Measurements from ENCODE around the gene STBD1.

Gene STBD1

GRCh38 chr4:76305033-76305687 lies 1.4 kb upstream of the STBD1 start:
- ATAC-seq, result peak; percentile 78
- Mint-ChIP-seq H3K27ac (no peak overlapping the region), H3K9me3 (no peaks in the 10 kb centered on the region), H3K4me1 (peaks cover 47% of the 10 kb centered on the region), H3K4me3 (peak overlapping the region; percentile 63), H3K36me3 (no peaks in the 10 kb centered on the region)
- peak in 1 of 2 donors; percentile 66 for DNase-seq (ENCODE audit: low spot score in 2 of 2)

- Mint-ChIP-seq H3K9me3 (no peaks in the 10 kb centered on the region), H3K27ac (peak overlapping the region; percentile 33), H3K4me3 (peak overlapping the region; percentile 63), H3K36me3 (no peaks in the 10 kb centered on the region), H3K4me1 (peaks cover 35% of the 10 kb centered on the region)
- DNase-seq (ENCODE audit: low spot score in 2 of 2), result no peak
- ATAC-seq, result no peak
These were observed 538 bp downstream of the STBD1 start for GRCh38 chr4:76306882-76307659.

GRCh38 chr4:76307660-76308014 lies 1.1 kb downstream of the STBD1 start:
- Mint-ChIP-seq H3K27ac (no peak overlapping the region), H3K4me3 (peak overlapping the region; percentile 63), H3K4me1 (peaks cover 29% of the 10 kb centered on the region), H3K36me3 (no peaks in the 10 kb centered on the region), H3K9me3 (no peaks in the 10 kb centered on the region)
- DNase-seq (ENCODE audit: low spot score in 2 of 2) (no peak), ATAC-seq (no peak)

GRCh38 chr4:76308548-76308947 lies 2.0 kb downstream of the STBD1 start:
- Mint-ChIP-seq H3K27ac (no peak overlapping the region), H3K36me3 (no peaks in the 10 kb centered on the region), H3K4me1 (peaks cover 24% of the 10 kb centered on the region), H3K4me3 (no peak overlapping the region), H3K9me3 (no peaks in the 10 kb centered on the region)
- no peak for ATAC-seq
- DNase-seq (ENCODE audit: low spot score in 2 of 2), result no peak

GRCh38 chr4:76309939-76310550 lies 3.5 kb downstream of the STBD1 start:
- H3K36me3 Mint-ChIP-seq, result no peaks in the 10 kb centered on the region
- ATAC-seq, result no peak

GRCh38 chr4:76310683-76311082 lies 4.2 kb downstream of the STBD1 start:
- ATAC-seq, result no peak
- Mint-ChIP-seq H3K4me1 (peaks cover 11% of the 10 kb centered on the region), H3K4me3 (no peak overlapping the region), H3K9me3 (no peaks in the 10 kb centered on the region), H3K27ac (no peak overlapping the region), H3K36me3 (no peaks in the 10 kb centered on the region)
- no peak for DNase-seq (ENCODE audit: low spot score in 2 of 2)

More at GRCh38 chr4:76309939-76310550, 3.5 kb downstream of the STBD1 start:
- Mint-ChIP-seq H3K9me3 (no peaks in the 10 kb centered on the region), H3K4me1 (peaks cover 17% of the 10 kb centered on the region), H3K27ac (no peak overlapping the region), H3K4me3 (no peak overlapping the region)
- no peak for DNase-seq (ENCODE audit: low spot score in 2 of 2)

- H3K9me3 Mint-ChIP-seq, result peaks cover 4% of the 10 kb centered on the region
- ATAC-seq (no peak), DNase-seq (ENCODE audit: low spot score in 2 of 2) (no peak)
- no peaks in the 10 kb centered on the region for H3K36me3 Mint-ChIP-seq
- no peak overlapping the region for H3K27ac Mint-ChIP-seq
- H3K4me3 Mint-ChIP-seq, result no peak overlapping the region
- H3K4me1 Mint-ChIP-seq, result peaks cover 9% of the 10 kb centered on the region
These were observed 5.4 kb downstream of the STBD1 start for GRCh38 chr4:76311896-76312331.

- Mint-ChIP-seq H3K4me3 (no peak overlapping the region), H3K36me3 (no peaks in the 10 kb centered on the region), H3K27ac (no peak overlapping the region), H3K9me3 (peaks cover 4% of the 10 kb centered on the region), H3K4me1 (peaks cover 9% of the 10 kb centered on the region)
- no peak for DNase-seq (ENCODE audit: low spot score in 2 of 2)
- no peak for ATAC-seq
These were observed 5.9 kb downstream of the STBD1 start for GRCh38 chr4:76312457-76312856.

- Mint-ChIP-seq H3K4me3 (no peak overlapping the region), H3K36me3 (no peaks in the 10 kb centered on the region)
These were observed 7.0 kb downstream of the STBD1 start for GRCh38 chr4:76313547-76313946.

GRCh38 chr4:76315267-76315918 lies 8.9 kb downstream of the STBD1 start:
- Mint-ChIP-seq H3K9me3 (peaks cover 7% of the 10 kb centered on the region), H3K4me3 (no peak overlapping the region), H3K4me1 (no peaks in the 10 kb centered on the region), H3K27ac (no peak overlapping the region), H3K36me3 (no peaks in the 10 kb centered on the region)
- no peak for ATAC-seq
- DNase-seq (ENCODE audit: low spot score in 2 of 2), result no peak

More at GRCh38 chr4:76313547-76313946, 7.0 kb downstream of the STBD1 start:
- DNase-seq (ENCODE audit: low spot score in 2 of 2), result no peak
- Mint-ChIP-seq H3K27ac (no peak overlapping the region), H3K4me1 (peaks cover 7% of the 10 kb centered on the region), H3K9me3 (peaks cover 4% of the 10 kb centered on the region)
- no peak for ATAC-seq

GRCh38 chr4:76316131-76316530 lies 9.6 kb downstream of the STBD1 start:
- Mint-ChIP-seq H3K4me3 (no peak overlapping the region), H3K36me3 (no peaks in the 10 kb centered on the region), H3K27ac (no peak overlapping the region), H3K4me1 (no peaks in the 10 kb centered on the region), H3K9me3 (peaks cover 7% of the 10 kb centered on the region)
- no peak for ATAC-seq
- no peak for DNase-seq (ENCODE audit: low spot score in 2 of 2)

- Mint-ChIP-seq H3K4me3 (no peak overlapping the region), H3K27ac (no peak overlapping the region), H3K9me3 (peaks cover 12% of the 10 kb centered on the region), H3K4me1 (no peaks in the 10 kb centered on the region), H3K36me3 (no peaks in the 10 kb centered on the region)
- ATAC-seq (no peak), DNase-seq (ENCODE audit: low spot score in 2 of 2) (no peak)
These were observed 15.7 kb downstream of the STBD1 start for GRCh38 chr4:76322236-76322635.

GRCh38 chr4:76325072-76325471 lies 18.5 kb downstream of the STBD1 start:
- H3K9me3 Mint-ChIP-seq, result peaks cover 16% of the 10 kb centered on the region
- H3K4me1 Mint-ChIP-seq, result no peaks in the 10 kb centered on the region

GRCh38 chr4:76326515-76326914 lies 20.0 kb downstream of the STBD1 start:
- no peak overlapping the region for H3K27ac Mint-ChIP-seq
- H3K4me3 Mint-ChIP-seq, result no peak overlapping the region
- no peaks in the 10 kb centered on the region for H3K4me1 Mint-ChIP-seq
- DNase-seq (ENCODE audit: low spot score in 2 of 2) (no peak), ATAC-seq (no peak)
- no peaks in the 10 kb centered on the region for H3K36me3 Mint-ChIP-seq
- peaks cover 15% of the 10 kb centered on the region for H3K9me3 Mint-ChIP-seq

More at GRCh38 chr4:76325072-76325471, 18.5 kb downstream of the STBD1 start:
- Mint-ChIP-seq H3K4me3 (no peak overlapping the region), H3K36me3 (no peaks in the 10 kb centered on the region), H3K27ac (no peak overlapping the region)
- DNase-seq (ENCODE audit: low spot score in 2 of 2) (no peak), ATAC-seq (no peak)

GRCh38 chr4:76334885-76335284 lies 28.4 kb downstream of the STBD1 start:
- DNase-seq (ENCODE audit: low spot score in 2 of 2) (no peak), ATAC-seq (no peak)
- no peaks in the 10 kb centered on the region for H3K4me1 Mint-ChIP-seq
- H3K4me3 Mint-ChIP-seq, result no peak overlapping the region
- no peaks in the 10 kb centered on the region for H3K36me3 Mint-ChIP-seq
- no peak overlapping the region for H3K27ac Mint-ChIP-seq
- no peaks in the 10 kb centered on the region for H3K9me3 Mint-ChIP-seq
